GM21717 (cell line): ENCODE data around the gene COPA.

Source experiments
- ATAC-seq: cut with Tn5 transposase; IDR thresholded peaks from one replicate; pipeline ENCODE4 v1.9.1; 2021; ENCODE audit warnings: mild to moderate bottlenecking, moderate library complexity; ENCODE audit not compliant: unreplicated experiment

The COPA gene

DNA sequence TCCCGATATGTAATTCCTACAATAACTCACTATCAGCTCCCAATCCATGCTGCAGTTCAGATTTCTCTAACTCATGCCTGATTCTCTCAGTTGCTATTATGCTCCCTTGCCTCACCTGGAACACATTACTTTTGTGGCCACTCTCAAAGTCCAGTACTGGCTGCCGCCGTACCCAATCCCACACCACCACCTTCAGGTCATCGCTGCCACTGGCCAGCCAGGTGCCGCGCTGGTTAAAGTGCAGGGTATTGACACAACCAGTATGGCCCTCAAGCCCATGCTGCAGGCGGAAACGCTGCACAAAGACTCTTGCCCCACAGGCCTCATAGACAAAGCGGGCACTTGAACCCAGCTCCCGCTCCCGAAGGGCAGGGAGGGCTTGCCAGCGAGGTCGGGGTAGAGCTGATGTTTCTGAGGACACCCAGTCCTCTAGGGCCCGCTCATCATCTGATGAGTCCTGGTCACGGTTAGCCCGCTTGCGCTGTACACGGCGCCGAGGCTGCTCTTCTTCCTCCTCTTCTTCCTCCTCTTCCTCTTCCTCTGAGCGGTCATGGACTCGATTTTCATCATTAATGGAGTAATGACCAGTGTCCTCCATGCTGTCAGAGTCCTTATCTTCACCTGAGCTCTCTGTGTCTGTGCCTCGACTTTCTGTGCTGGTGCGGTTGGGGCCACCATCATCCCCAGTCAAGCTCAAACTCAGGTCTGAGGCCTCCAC, 103.3 kb downstream of the COPA start:
- no peak for ATAC-seq
